Effector CD4-positive, alpha-beta T cell (primary cell): ENCODE results near the gene DXO.
"Not testable (repeated sequence)": the region's sequence is repeated elsewhere in the genome, so short reads cannot be mapped to it uniquely, and the experiment has no call there.

ENCODE experiments used
- DNase-seq: peaks from one replicate; pipeline ENCODE4 v3.0.0-alpha.2; 2020

DXO gene

GRCh38 chr6:31979238-31979898 is 7.4 kb upstream of the DXO start:
- DNase-seq: no peak

- no peak for DNase-seq
Observed at GRCh38 chr6:31978831-31979230, 6.9 kb upstream of the DXO start.

GRCh38 chr6:31977816-31978431 is 6.0 kb upstream of the DXO start:
- DNase-seq: no peak

GRCh38 chr6:31976065-31976464 is 4.1 kb upstream of the DXO start:
- not testable (repeated sequence) for DNase-seq

GRCh38 chr6:31972709-31973350 is 892 bp upstream of the DXO start:
- no peak for DNase-seq

GRCh38 chr6:31971279-31971992 is 502 bp downstream of the DXO start:
- no peak for DNase-seq

GRCh38 chr6:31970604-31971271 is 1.2 kb downstream of the DXO start:
- DNase-seq: no peak

GRCh38 chr6:31969712-31970603 is 2.0 kb downstream of the DXO start:
- no peak for DNase-seq

- no peak for DNase-seq
Observed at GRCh38 chr6:31968791-31969711, 2.9 kb downstream of the DXO start.

GRCh38 chr6:31968326-31968725 is 3.6 kb downstream of the DXO start:
- no peak for DNase-seq

- DNase-seq: no peak
Observed at GRCh38 chr6:31967926-31968320, 4.0 kb downstream of the DXO start.

GRCh38 chr6:31966997-31967925 is 4.7 kb downstream of the DXO start:
- DNase-seq: no peak

GRCh38 chr6:31966506-31966905 is 5.4 kb downstream of the DXO start:
- no peak for DNase-seq

GRCh38 chr6:31965700-31966099 is 6.2 kb downstream of the DXO start:
- no peak for DNase-seq

- DNase-seq: no peak
Observed at GRCh38 chr6:31963921-31964320, 8.0 kb downstream of the DXO start.

- no peak for DNase-seq
Observed at GRCh38 chr6:31961616-31962015, 10.3 kb downstream of the DXO start.

GRCh38 chr6:31958741-31959739 is 12.9 kb downstream of the DXO start, which contains the start of the genes NELFE and SKIC2:
Gene NELFE, minus strand, starts transcription at chr6:31958971. Its CDS starts 525 bp downstream, at chr6:31958446.
Gene SKIC2, plus strand, starts transcription at chr6:31959175. Its CDS starts 18 bp downstream, at chr6:31959193.
- peak; percentile 97 for DNase-seq

- DNase-seq: no peak
Observed at GRCh38 chr6:31958412-31958740, 13.6 kb downstream of the DXO start.
